ENCODE data around the gene WDR37.

Gene WDR37

DNA sequence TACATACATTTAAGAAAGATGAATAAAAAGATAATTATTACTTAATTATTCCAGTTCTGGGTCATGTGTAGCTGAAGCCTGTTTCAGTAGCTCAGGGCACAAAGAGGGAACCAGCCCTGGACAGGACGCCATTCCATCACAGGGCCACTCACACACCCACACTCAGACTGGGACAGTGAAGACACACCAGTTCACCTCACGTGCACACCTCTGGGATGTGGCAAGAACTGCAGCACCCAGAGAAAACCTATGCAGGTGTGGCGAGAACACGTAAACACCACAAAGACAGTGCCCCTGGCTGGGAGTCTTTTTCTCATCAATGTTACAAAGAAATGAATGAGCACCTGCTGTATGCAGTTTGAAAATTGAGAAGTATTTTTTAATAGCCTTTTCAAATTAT, 5.6 kb upstream of the WDR37 start:
- ChIA-PET POLR2A (ENCODE audit: low non-redundant PET) (no interaction called here), CTCF (interaction anchor here (0.7 to 0.9 kb wide), 2 partner anchors 10 to 51 kb away, joined by 3 to 6 read pairs; no protein-coding TSS in a partner anchor)
- TF ChIP-seq, protein P1, sequence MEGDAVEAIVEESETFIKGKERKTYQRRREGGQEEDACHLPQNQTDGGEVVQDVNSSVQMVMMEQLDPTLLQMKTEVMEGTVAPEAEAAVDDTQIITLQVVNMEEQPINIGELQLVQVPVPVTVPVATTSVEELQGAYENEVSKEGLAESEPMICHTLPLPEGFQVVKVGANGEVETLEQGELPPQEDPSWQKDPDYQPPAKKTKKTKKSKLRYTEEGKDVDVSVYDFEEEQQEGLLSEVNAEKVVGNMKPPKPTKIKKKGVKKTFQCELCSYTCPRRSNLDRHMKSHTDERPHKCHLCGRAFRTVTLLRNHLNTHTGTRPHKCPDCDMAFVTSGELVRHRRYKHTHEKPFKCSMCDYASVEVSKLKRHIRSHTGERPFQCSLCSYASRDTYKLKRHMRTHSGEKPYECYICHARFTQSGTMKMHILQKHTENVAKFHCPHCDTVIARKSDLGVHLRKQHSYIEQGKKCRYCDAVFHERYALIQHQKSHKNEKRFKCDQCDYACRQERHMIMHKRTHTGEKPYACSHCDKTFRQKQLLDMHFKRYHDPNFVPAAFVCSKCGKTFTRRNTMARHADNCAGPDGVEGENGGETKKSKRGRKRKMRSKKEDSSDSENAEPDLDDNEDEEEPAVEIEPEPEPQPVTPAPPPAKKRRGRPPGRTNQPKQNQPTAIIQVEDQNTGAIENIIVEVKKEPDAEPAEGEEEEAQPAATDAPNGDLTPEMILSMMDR (conservative IDR thresholded peaks at IDR 0.05; ENCODE audit: low read depth): no peak
- H3K27ac ChIP-seq: peak overlapping the region; percentile 73
- DNase-seq (ENCODE audit: low spot score): peak; percentile 47

DNA sequence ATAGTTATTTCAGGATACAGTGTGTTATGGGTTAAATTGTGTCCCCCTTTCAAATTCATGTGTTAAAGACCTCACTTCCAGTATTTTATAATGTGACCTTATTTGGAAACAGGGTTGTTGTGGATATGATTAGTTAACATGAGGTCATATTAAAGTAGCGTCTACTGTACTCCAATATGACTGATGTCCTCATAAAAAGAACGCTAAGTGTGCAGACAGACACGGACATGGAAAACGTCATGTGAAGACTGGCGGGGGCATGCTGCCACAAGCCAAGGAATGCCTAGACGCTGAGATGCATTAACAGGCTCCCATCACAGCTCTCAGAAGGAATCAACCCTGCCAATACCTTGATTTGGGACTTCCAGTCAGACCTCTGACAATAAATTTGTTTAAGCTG, 1.5 kb upstream of the WDR37 start:
- TF ChIP-seq, protein P1 (conservative IDR thresholded peaks at IDR 0.05; ENCODE audit: low read depth): no peak
- CTCF ChIA-PET: interaction anchor here (0.8 kb wide), 1 partner anchor 55 kb away, joined by 3 read pairs; no protein-coding TSS in a partner anchor
- peak; percentile 60 for DNase-seq (ENCODE audit: low spot score)
- POLR2A ChIA-PET (ENCODE audit: low non-redundant PET): no interaction called here
- H3K27ac ChIP-seq: peak overlapping the region; percentile 61; the same call in 1 of the 2 replicates

DNA sequence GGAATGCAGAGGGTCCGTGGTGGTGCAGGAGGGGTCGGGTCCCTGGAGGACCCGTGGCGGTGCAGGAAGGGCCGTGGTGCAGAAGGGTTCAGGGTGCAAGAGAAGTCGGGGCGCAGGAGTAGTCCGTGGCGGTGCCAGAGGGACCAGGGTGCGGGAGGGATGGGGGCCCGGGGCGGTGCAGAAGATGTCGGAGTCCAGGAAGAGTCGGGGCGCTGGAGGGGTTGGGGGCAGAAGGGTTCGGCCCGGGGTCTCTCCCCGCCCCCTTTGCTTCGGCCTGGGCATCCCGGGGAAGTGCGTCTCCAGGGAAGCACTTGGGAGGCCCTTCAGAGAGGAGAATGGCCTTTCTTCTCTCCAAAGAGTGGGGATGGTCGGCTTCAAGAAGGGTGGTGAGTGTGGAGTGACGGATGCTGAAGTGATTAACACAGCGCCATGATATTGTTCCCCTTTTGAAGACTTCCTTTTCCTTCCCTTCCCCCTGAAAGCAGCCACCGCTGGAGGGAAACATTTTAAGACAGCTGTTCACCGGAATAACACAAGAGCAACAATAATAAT, 997 bp downstream of the WDR37 start:
- TF ChIP-seq, protein P1 (conservative IDR thresholded peaks at IDR 0.05; ENCODE audit: low read depth): no peak
- ChIA-PET POLR2A (ENCODE audit: low non-redundant PET) (no interaction called here), CTCF (no interaction called here)
- peak overlapping the region; percentile 97 for H3K27ac ChIP-seq
- DNase-seq (ENCODE audit: low spot score): no peak

DNA sequence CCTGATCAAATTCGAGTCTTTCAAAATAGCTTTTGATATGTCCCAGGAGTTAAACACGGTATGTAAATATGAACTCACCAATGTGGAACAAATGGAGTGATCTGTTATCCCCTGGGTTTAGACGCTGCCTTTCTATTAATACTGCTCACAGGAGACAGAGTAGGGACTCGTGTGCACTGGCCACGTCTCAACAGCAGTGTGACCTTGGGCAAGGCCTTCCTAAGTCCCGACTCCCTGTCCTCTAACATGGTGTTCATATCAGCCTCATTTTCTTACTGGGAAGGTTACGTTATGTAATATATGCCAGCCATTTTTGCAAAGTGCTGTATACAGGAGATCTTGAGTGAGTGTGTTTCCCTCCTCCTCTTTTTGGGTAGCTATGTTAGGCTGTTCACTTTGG, 1.8 kb downstream of the WDR37 start:
- CTCF ChIA-PET: interaction anchor here (0.6 kb wide), 1 partner anchor 146 kb away, joined by 4 read pairs; no protein-coding TSS in a partner anchor
- TF ChIP-seq, protein P1 (conservative IDR thresholded peaks at IDR 0.05; ENCODE audit: low read depth): no peak
- no peak for DNase-seq (ENCODE audit: low spot score)
- POLR2A ChIA-PET (ENCODE audit: low non-redundant PET): interaction anchor here (0.6 kb wide), 1 partner anchor 8 kb away, joined by 3 read pairs; no protein-coding TSS in a partner anchor
- H3K27ac ChIP-seq: no peak overlapping the region

DNA sequence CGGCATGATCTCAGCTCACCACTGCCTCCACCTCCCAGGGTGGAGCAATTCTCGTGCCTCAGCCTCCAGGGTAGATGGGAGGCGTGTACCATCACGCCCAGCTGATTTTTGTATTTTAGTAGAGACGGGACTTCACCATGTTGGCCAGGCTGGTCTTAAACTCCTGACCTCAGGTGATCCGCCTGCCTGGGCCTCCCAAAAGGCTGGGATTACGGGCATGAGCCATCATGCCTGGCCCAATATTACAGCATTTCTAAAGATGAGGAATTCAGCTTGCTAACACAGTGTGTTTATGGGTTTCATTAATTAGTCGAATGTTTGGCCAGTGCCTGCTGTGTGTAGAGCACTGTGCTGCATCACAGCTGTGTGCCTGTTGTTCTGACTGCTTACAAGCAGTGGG, 3.7 kb downstream of the WDR37 start:
- peak overlapping the region; percentile 81 for H3K27ac ChIP-seq
- peak; percentile 42 for DNase-seq (ENCODE audit: low spot score)
- ChIA-PET POLR2A (ENCODE audit: low non-redundant PET) (interaction anchor here (0.6 to 0.9 kb wide), 2 partner anchors 11 to 414 kb away, joined by 3 to 5 read pairs; partner anchors contain the start of gene IDI1), CTCF (no interaction called here)
- TF ChIP-seq, protein P1 (conservative IDR thresholded peaks at IDR 0.05; ENCODE audit: low read depth): no peak

DNA sequence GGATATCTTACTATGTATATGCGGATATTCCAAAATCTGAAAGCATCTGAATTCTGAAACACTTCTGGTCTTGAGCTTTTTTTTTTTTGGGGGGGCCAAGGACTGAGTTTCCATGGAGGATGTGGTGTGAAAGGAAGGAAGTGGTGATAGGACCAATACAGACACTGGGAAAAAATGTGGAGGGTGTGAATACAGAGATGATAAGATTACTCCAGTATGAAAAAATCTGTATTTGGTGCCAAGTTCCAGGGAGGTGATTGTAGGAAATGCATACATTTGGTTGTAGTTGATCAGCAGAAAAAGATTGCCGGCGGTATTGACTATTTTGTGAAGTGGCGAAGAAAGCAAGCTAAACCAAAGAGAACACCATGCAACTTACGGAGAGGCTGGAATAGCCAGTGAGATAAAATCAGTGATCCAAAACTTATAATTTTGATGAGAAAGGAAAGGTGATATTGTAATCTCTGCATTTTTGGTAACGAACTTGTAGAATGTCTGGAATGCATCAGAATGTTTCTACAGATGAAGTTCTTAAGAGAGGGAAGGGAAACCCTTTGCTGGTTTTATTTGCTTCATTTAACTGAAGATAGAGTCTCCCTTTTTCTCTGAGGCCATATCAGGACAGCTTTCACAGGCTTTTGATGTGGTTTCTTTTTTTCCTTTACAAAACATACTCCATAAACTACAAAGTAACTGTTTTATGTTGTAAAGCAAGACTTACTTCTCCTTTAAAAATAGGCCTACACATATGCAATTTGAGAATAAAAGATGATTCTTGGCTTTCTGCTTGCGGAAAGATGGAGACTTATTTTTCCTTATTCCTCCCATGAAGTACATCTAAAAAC, 6.0 kb downstream of the WDR37 start:
- no peak overlapping the region for H3K27ac ChIP-seq
- ChIA-PET POLR2A (ENCODE audit: low non-redundant PET) (no interaction called here), CTCF (interaction anchor here (0.7 kb wide), 1 partner anchor 379 kb away, joined by 5 read pairs; no protein-coding TSS in a partner anchor)
- no peak for DNase-seq (ENCODE audit: low spot score)
- TF ChIP-seq, protein P1 (conservative IDR thresholded peaks at IDR 0.05; ENCODE audit: low read depth): no peak

Measured in RWPE1 (cell line).